HepG2 (cell line): Measurements from ENCODE around the gene P4HTM. TPM values are rescaled to one million over a fixed set of nuclear protein-coding genes. Genes with fewer than 3 reads are reported as not detected.
A peak's percentile ranks its signal among the peaks of the same experiment; 100 is the strongest.

ENCODE experiments used
- BRD4 ChIP-seq: sonication (generic); formaldehyde crosslinking; IDR thresholded peaks from 2 replicates; pipeline ENCODE4 v1.4.0; 2020; ENCODE audit warnings: missing genetic modification reagents
- CHD4 ChIP-seq: fragments of 200-600 bp; sonication (generic); IDR thresholded peaks from 2 replicates; pipeline ENCODE4 v1.7.0; 2017; ENCODE audit warnings: mild to moderate bottlenecking, low read length, borderline replicate concordance
- ETV6 ChIP-seq: sonication (generic); formaldehyde crosslinking; conservative IDR thresholded peaks from 2 replicates; pipeline ENCODE4 v1.4.0; 2020; ENCODE audit warnings: missing genetic modification reagents
- HNRNPLL ChIP-seq: fragments of 200-400 bp; formaldehyde crosslinking; IDR thresholded peaks from 2 replicates; pipeline ENCODE4 v1.6.1; 2017; ENCODE audit warnings: mild to moderate bottlenecking, low read depth, low read length; ENCODE audit not compliant: poor library complexity, severe bottlenecking
- KLF15 ChIP-seq: sonication (generic); formaldehyde crosslinking; IDR thresholded peaks from 2 replicates; pipeline ENCODE4 v1.8.1; 2023; ENCODE audit warnings: borderline replicate concordance, mild to moderate bottlenecking, inconsistent platforms, missing genetic modification reagents, mixed read lengths
- MAF1 ChIP-seq: sonication (generic); formaldehyde crosslinking; IDR thresholded peaks from 2 replicates; pipeline ENCODE4 v1.5.0; 2020; ENCODE audit warnings: missing genetic modification reagents, borderline replicate concordance
- PHF8 ChIP-seq: sonication (generic); formaldehyde crosslinking; IDR thresholded peaks from 2 replicates; pipeline ENCODE4 v1.5.0; 2020; ENCODE audit warnings: missing genetic modification reagents
- POLR2G ChIP-seq: fragments of 200-400 bp; formaldehyde crosslinking; IDR thresholded peaks from 2 replicates; pipeline ENCODE4 v1.6.1; 2018; ENCODE audit warnings: mild to moderate bottlenecking, low read depth, low read length, moderate library complexity
- SETDB1 ChIP-seq: sonication (generic); formaldehyde crosslinking; IDR thresholded peaks from 2 replicates; pipeline ENCODE4 v1.5.1; 2020; ENCODE audit warnings: missing genetic modification reagents, mild to moderate bottlenecking, borderline replicate concordance
- SMYD3 ChIP-seq: sonication (generic); formaldehyde crosslinking; IDR thresholded peaks from 2 replicates; pipeline ENCODE4 v1.8.1; 2023; ENCODE audit warnings: mild to moderate bottlenecking, missing genetic modification reagents
- TCF12 ChIP-seq, 2 experiments: fragments of 450-650 bp in 1 of 2; sonication (generic) in 1 of 2; formaldehyde crosslinking in 1 of 2; IDR thresholded peaks; 2 replicates each; pipeline versions ENCODE4 v1.6.1 to v1.8.0; 2017 to 2022; ENCODE audit warnings: antibody characterized with exemption in 1 of 2, mild to moderate bottlenecking in 1 of 2, missing genetic modification reagents in 1 of 2, moderate library complexity in 1 of 2
- TCF7L2 ChIP-seq: IDR thresholded peaks from 2 replicates; pipeline ENCODE4 v1.6.1; 2011; ENCODE audit warnings: mild to moderate bottlenecking, low read depth, low read length, moderate library complexity
- XRCC5 ChIP-seq: fragments of 200-400 bp; formaldehyde crosslinking; optimal IDR thresholded peaks from 2 replicates; pipeline ENCODE3; 2017; ENCODE audit warnings: mild to moderate bottlenecking, low read length
- ZGPAT ChIP-seq: IDR thresholded peaks from 2 replicates; pipeline ENCODE4 v1.6.1; 2016; ENCODE audit warnings: mild to moderate bottlenecking
- ZNF691 ChIP-seq: sonication (generic); formaldehyde crosslinking; IDR thresholded peaks from 2 replicates; pipeline ENCODE4 v1.4.0; 2020; ENCODE audit warnings: missing genetic modification reagents, low read depth, mild to moderate bottlenecking, borderline replicate concordance
- polyA plus RNA-seq, 8 experiments: library from polyadenylated mRNA; depleted of rRNA in 3 of 8; stranded (reverse) in 7 of 8; unstranded in 1 of 8; fragments of >200 nt; fragmentation: Illumina TruSeq in 4 of 8; extraction: Trizol in 4 of 8; gene quantifications; 2 replicates each; pipeline versions ENCODE4 v1.2.1 to v1.2.3, GENCODE V29; 2011 to 2016; ENCODE audit warnings: low read depth in 4 of 8, missing spikeins in 1 of 8, mixed read lengths in 1 of 8; ENCODE audit not compliant: insufficient read depth in 1 of 8
- total RNA-seq, 5 experiments: library from RNA; depleted of rRNA; stranded (reverse); fragments of >200 nt; fragmentation: Illumina TruSeq; extraction: Trizol; gene quantifications; 2 replicates each; pipeline ENCODE4 v1.2.3, GENCODE V29; 2016; ENCODE audit warnings: low read depth in 1 of 5
- TF ChIP-seq, protein P1 (sequence below): sonication (generic); formaldehyde crosslinking; IDR thresholded peaks from 2 replicates; pipeline ENCODE4 v1.8.1; 2023; ENCODE audit warnings: missing genetic modification reagents, inconsistent platforms, borderline replicate concordance
- TF ChIP-seq, protein P2 (sequence below): sonication (generic); formaldehyde crosslinking; IDR thresholded peaks from 2 replicates; pipeline ENCODE4 v1.4.0; 2020; ENCODE audit warnings: missing genetic modification reagents, borderline replicate concordance

Gene P4HTM
- total and polyA plus RNA-seq, 2 of the 13 experiments (the other 11 are each of a cell fraction or from before 2014, with no cell fraction given): 0.01 TPM; not detected in 1

GRCh38 chr3:49007068-49007770 lies 17.2 kb downstream of the P4HTM start, which contains the start of gene WDR6 (continued):
- TF ChIP-seq HNRNPLL (peak; percentile 48), POLR2G (peak; percentile 97), ZNF691 (CRISPR knock-in tag) (peak; percentile 43; the same call in 1 of the 2 replicates), ZGPAT (CRISPR knock-in tag) (peak; percentile 69), ETV6 (CRISPR knock-in tag) (0 out of 2 replicates have a peak, but pooled peaks have one; percentile 37), SMYD3 (0 out of 2 replicates have a peak, but pooled peaks have one; percentile 61), MAF1 (CRISPR knock-in tag) (0 out of 2 replicates have a peak, but pooled peaks have one; percentile 20), SETDB1 (CRISPR knock-in tag) (no peak), BRD4 (CRISPR knock-in tag) (no peak), CHD4 (no peak), TCF12 (IDR thresholded peaks at IDR 0.05) (no peak), TCF12 (CRISPR knock-in tag; IDR thresholded peaks at IDR 0.05) (0 out of 2 replicates have a peak, but pooled peaks have one; percentile 46), TCF7L2 (no peak), XRCC5 (no peak), PHF8 (CRISPR knock-in tag) (peak; percentile 80), KLF15 (peak; percentile 73; the same call in 1 of the 2 replicates)
- TF ChIP-seq, protein P1, sequence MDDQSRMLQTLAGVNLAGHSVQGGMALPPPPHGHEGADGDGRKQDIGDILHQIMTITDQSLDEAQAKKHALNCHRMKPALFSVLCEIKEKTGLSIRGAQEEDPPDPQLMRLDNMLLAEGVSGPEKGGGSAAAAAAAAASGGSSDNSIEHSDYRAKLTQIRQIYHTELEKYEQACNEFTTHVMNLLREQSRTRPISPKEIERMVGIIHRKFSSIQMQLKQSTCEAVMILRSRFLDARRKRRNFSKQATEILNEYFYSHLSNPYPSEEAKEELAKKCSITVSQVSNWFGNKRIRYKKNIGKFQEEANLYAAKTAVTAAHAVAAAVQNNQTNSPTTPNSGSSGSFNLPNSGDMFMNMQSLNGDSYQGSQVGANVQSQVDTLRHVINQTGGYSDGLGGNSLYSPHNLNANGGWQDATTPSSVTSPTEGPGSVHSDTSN: no peak; the same call in 1 of the 2 replicates
- TF ChIP-seq, protein P2, sequence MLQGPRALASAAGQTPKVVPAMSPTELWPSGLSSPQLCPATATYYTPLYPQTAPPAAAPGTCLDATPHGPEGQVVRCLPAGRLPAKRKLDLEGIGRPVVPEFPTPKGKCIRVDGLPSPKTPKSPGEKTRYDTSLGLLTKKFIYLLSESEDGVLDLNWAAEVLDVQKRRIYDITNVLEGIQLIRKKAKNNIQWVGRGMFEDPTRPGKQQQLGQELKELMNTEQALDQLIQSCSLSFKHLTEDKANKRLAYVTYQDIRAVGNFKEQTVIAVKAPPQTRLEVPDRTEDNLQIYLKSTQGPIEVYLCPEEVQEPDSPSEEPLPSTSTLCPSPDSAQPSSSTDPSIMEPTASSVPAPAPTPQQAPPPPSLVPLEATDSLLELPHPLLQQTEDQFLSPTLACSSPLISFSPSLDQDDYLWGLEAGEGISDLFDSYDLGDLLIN (CRISPR knock-in tag): peak; percentile 61; the same call in 1 of the 2 replicates
